ENCODE measurements around the gene ALDH2.
"Not testable (repeated sequence)": the region's sequence is repeated elsewhere in the genome, so short reads cannot be mapped to it uniquely, and the experiment has no call there.

The ALDH2 gene

GRCh38 chr12:111766608-111767361 is at the start of gene ALDH2:
ALDH2 (plus strand) TSS chr12:111766933; CDS start chr12:111766983, 50 bp downstream.
- DNase-seq = peak; percentile 10 to 88

GRCh38 chr12:111719316-111719715 is 47.4 kb upstream of the ALDH2 start:
- not testable (repeated sequence) for DNase-seq

- no peak for DNase-seq
Measured at GRCh38 chr12:111720457-111720856, 46.3 kb upstream of the ALDH2 start.

- DNase-seq = not testable (repeated sequence)
Measured at GRCh38 chr12:111723646-111724360, 42.9 kb upstream of the ALDH2 start.

- no peak for DNase-seq
Measured at GRCh38 chr12:111728795-111729194, 37.9 kb upstream of the ALDH2 start.

- no peak for DNase-seq
Measured at GRCh38 chr12:111730420-111730819, 36.3 kb upstream of the ALDH2 start.

GRCh38 chr12:111732786-111733185 is 33.9 kb upstream of the ALDH2 start:
- no peak for DNase-seq

- no peak for DNase-seq
Measured at GRCh38 chr12:111733340-111733915, 33.3 kb upstream of the ALDH2 start.

GRCh38 chr12:111739524-111739923 is 27.2 kb upstream of the ALDH2 start:
- DNase-seq = not testable (repeated sequence)

- DNase-seq = no peak
Measured at GRCh38 chr12:111741235-111741812, 25.4 kb upstream of the ALDH2 start.

GRCh38 chr12:111745211-111745610 is 21.5 kb upstream of the ALDH2 start:
- DNase-seq = peak; percentile 68 to 86

- DNase-seq = no peak
Measured at GRCh38 chr12:111747333-111747732, 19.4 kb upstream of the ALDH2 start.

GRCh38 chr12:111748151-111748672 is 18.5 kb upstream of the ALDH2 start:
- no peak for DNase-seq

- no peak for DNase-seq
Measured at GRCh38 chr12:111748867-111749266, 17.9 kb upstream of the ALDH2 start.

GRCh38 chr12:111749391-111749790 is 17.3 kb upstream of the ALDH2 start:
- DNase-seq = no peak

GRCh38 chr12:111753144-111753881 is 13.4 kb upstream of the ALDH2 start:
- DNase-seq = peak in 1 of 2 experiments; percentile 67

GRCh38 chr12:111754671-111755070 is 12.1 kb upstream of the ALDH2 start:
- no peak for DNase-seq

GRCh38 chr12:111756196-111756595 is 10.5 kb upstream of the ALDH2 start:
- no peak for DNase-seq

GRCh38 chr12:111756681-111757080 is 10.1 kb upstream of the ALDH2 start:
- no peak for DNase-seq

GRCh38 chr12:111757361-111758119 is 9.2 kb upstream of the ALDH2 start:
- no peak for DNase-seq

GRCh38 chr12:111758120-111758561 is 8.6 kb upstream of the ALDH2 start:
- DNase-seq = peak in 1 of 2 experiments; percentile 33

GRCh38 chr12:111759271-111759670 is 7.5 kb upstream of the ALDH2 start:
- DNase-seq = no peak
